NAMALWA (cell line): ENCODE measurements around the gene ZMAT5.

Experiments
- DNase-seq: peaks from one replicate; pipeline ENCODE4 v3.0.0-alpha.2; 2015; ENCODE audit warnings: low spot score

Gene ZMAT5, protein sequence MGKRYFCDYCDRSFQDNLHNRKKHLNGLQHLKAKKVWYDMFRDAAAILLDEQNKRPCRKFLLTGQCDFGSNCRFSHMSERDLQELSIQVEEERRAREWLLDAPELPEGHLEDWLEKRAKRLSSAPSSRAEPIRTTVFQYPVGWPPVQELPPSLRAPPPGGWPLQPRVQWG

DNA sequence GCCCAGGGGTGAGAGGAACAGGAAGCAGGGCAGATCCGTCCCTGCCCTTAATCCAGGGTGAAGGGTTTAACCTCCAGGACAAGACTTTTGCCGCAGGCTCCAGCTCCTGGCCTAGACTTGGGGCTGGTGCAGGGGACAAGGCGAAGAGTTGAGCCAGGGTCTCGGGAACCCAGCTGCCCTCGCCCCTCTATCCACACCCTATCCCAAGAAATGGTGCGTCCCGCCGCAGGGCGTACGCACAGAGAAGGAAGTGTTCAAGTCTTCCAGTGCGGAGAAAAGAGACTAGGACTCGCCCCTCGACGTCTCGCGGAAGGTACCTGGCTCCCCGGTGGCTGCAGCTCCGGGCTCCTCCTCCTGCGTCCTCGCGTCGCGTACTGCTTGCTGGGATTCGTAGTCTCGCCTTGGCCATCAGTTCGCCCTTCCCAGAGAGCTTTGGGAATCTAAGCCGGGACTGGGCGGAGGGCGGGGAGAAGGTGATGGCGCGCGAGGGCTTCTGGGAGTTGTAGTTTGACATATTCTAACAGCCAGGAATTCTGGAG is at the start of gene ZMAT5:
TSS of gene ZMAT5 (minus strand) at position 376 of the 539 bp plus-strand sequence. CDS start 18,463 bp downstream, outside the sequence.
- peak; percentile 95 for DNase-seq

GRCh38 chr22:29816539-29816938 is 49.7 kb upstream of the ZMAT5 start:
- DNase-seq = no peak

- DNase-seq = no peak
These were observed 49.3 kb upstream of the ZMAT5 start for GRCh38 chr22:29816128-29816527.

DNA sequence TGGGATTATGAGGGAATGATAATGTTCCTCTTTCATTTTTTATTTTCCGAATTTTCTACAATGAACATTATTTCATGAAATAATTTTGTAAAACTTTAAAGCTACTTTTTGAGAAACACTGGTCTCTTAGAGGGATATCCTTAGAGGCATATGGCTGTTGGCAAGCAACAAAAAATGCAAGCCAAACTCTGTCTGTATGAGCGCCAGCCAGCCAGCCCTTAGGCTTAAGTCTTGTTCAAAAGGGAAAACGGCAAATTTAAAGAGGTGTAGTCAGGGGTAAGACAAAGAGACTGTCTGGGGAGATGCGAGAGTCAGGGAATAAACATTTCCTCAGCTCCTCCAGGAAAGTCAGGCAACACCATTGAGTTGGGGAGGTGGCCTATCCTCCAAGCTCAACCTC is 48.8 kb upstream of the ZMAT5 start:
- DNase-seq = no peak

DNA sequence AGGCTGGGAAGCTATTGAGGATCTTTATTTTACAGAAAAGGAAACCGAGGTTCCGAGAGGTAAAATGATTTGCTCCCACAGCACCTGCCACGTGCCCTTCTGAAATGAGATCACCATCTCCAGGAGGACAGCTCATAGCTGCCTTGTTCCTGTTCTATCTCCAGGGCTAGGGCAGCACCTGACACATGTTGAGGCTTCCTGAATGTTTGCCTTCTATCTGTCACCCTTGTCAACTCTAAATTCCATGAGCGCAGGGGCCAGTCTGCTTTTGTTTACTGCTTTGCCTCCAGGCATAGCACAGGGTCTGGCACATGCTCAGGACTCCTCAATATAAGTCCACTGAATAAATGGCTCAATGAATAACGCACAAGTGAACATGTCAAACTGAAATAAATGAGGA is 47.2 kb upstream of the ZMAT5 start:
- no peak for DNase-seq

DNA sequence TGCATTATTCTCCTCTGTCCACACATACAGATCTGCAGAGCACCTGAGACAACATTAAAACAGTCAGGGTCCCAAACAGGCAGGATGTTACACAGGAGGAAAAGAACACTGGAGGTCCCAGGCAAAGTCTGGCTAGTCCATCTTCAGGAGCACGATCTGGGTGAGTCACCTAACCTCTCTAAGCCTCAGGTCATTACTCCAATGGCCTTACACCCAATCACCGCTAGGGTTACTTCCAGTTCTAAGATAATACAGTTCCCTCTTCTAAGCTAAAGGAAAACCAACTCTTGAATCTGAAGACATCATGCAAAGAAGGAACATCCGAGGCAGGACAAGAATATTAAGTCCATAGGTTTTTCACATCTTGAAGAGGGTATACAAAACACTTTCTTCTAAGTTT is 46.8 kb upstream of the ZMAT5 start:
- no peak for DNase-seq

GRCh38 chr22:29813126-29813525 is 46.3 kb upstream of the ZMAT5 start:
- no peak for DNase-seq

DNA sequence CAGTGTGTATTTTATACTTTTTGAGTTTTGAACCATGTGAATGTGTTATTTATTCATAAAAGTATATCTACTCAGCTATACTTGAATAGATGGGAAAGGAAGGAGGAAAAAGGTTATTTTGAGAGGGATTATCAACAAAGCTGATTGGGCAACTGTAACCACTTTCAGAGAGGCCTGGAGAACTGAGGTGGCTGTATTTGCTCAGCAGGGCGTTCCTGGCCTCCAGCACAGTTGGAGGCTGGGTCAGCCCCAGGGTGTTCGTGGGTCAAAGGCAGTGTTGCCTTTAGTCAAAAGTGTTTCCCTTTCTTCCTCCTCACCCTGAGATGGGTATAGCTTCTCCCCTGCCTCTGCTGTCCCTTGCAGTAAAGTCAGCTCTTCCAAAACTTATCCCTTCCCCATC is 44.6 kb upstream of the ZMAT5 start:
- no peak for DNase-seq

DNA sequence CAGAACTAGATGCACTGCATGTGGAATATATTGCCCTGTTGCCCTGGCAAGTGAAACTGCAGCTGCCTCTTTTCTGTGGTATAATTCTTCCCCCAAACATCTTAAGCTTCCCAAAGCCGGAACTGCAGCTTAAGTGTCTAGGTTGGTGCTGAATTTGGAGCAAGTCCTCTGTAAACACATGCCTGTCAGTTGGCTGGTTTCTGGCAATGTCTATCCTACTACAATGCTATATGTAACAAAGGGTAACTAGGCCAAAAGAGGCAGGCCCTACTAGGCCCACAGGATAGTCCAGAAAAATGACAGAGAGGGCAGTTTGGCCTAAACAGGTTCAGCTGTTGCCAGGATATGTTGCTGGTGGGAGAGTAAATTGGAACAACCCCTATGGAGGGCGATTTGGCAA is 43.4 kb upstream of the ZMAT5 start:
- DNase-seq = no peak

DNA sequence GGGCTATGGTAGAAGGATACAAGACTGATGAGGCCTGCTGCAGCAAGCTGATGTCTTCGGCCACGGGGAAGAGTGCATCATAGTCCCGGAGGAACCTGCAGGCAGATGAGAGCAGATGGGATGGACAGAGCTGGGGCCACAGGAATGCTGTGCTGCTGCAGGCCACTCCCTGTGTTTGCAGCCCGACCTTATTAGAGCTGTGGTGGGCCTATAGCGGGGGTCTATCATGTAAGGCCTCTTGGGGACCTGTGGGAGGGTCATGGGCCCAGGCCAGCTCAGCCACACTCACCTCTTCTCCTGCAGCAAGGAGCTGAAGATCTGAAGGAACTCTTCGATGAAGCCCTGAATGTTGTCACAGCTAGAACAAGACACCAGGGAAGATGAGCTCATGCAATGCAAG is 39.4 kb upstream of the ZMAT5 start:
- DNase-seq = no peak

DNA sequence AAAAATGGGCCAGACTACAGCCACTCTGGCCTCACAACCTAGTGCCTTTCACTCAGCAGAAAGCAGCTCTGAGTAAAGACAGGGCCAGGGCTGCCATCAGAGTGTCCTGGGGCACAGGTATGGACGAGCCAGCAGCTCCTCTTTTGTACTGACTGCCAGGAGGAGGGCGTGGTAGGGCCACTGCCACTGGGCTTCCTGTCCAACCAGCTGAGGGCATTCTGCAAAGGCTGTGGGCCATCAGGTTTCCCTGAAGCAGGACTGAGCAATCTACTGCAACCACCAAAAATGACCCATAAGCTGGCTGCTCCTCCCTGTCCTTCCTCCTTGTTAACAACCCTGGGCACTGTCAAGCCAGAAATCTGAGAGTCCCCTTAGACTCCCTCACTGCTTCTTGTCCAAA is 38.2 kb upstream of the ZMAT5 start:
- no peak for DNase-seq

DNA sequence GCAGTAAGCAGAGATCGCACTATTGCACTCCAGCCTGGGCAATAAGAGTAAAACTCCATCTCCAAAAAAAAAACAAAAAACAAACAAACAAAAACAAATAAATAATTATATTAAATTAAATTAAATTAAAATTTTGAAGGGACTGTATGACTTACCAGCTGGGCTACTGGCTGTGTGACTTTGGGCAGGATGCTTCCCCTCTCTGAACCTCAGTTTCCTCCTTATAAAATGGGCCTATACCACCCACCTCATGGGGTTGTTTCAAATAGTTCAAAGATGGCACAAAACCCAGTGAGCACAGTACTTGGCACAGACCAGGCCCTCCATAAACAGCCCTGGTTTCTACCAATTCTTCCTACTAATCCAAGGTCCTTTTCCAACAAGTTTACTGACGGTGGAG is 36.4 kb upstream of the ZMAT5 start:
- DNase-seq = no peak

- no peak for DNase-seq
These were observed 35.0 kb upstream of the ZMAT5 start for GRCh38 chr22:29801796-29802195.

DNA sequence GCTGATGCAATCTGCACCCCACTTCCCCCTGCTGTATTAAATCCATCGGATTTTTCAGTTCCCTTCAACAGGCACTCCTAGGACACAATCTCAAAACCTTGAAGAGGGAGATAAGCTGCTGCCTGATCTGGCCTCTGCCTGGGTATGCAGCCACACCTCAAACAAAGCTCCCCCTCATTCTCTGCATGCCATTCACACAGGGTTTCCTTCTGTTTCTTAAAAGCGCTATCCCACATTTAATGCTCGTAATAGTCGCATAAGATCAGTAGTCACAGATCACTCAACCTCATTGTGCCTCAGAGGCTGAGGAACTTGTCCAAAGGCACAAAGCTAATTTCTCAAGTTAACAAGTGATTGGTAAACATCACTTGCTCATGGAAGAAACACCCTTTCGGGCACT is 34.3 kb upstream of the ZMAT5 start:
- no peak for DNase-seq

GRCh38 chr22:29799217-29799680 is 32.4 kb upstream of the ZMAT5 start:
- no peak for DNase-seq

DNA sequence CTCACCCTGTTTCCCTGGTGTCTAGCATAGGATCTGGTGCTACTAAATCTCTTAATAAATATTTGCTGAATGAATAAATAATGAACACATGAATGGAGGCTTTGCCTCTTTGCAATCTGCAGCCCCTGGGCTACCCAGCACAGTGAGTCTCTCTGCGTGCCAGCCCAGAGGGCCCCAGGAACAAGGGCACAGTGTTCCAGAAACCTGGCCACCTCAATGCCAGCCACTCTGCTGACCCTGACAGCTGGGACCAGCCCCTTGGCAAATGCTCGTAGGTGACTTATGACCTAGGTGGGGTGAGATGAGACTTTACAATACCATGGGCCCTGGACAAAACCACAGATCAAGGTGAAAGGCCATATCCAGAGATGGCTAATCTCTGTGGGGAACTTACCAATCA is 32.0 kb upstream of the ZMAT5 start:
- no peak for DNase-seq

DNA sequence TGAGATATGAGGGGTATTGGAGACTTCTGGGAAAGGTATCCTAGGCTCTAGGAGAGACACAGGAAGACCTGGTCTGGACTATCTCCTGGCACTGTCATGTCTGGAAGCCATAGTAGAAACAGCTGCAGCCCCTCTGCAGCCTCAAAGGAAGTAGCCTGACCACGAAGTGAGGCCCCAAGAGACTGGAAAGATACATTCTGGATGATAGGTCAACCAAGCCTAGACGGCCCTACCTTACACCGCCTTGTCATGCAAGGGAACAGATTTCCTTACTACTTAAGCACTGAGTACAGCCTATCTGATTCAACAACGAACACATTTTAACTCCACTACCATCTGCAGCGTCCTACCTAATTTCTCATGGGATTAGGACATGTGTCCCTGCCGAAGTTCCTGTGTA is 31.5 kb upstream of the ZMAT5 start:
- peak; percentile 7 for DNase-seq

GRCh38 chr22:29797351-29797750 is 30.5 kb upstream of the ZMAT5 start:
- no peak for DNase-seq

DNA sequence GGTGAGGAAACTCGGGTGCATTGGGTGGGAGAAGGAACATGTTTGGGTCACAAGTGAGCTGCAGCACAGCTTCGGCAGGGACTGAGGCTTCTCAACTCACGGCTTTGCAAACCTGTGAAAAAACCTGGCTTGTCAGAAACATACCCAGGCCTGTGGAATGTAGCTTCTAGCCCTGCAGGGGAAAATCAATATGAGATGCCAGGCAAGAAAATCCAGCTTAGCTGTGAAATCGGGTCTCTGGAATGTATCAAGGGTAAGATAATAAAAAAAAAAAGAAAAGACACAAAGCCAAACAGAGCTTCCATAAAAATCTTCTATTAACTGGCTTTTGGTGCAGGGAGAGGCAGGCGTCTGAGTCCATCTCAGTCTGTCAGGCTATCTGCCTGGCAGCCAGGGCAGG is 28.9 kb upstream of the ZMAT5 start:
- no peak for DNase-seq

- DNase-seq = no peak
These were observed 26.6 kb upstream of the ZMAT5 start for GRCh38 chr22:29793396-29793795.

DNA sequence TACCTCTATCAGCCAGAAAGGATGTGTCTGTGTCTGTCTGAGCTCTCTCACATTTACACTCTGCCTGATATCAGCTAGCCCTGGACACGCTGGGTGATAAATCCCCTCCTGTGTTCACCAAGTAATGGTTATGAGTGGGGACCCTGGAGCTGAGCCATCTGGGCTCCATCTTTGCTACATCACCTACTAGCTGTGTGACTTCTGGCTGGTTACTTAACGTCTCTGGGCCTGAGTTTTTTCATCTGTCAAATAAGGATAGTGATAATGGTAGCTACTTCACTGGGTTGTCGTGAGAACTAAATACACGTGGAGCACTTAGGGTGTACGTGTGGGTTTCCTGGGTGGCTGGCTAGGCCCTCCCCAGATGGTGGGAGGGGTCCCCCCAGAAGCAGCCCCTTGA is 23.3 kb upstream of the ZMAT5 start:
- DNase-seq = no peak

GRCh38 chr22:29788339-29789279 is 21.8 kb upstream of the ZMAT5 start:
- no peak for DNase-seq

GRCh38 chr22:29787371-29787980 is 20.7 kb upstream of the ZMAT5 start:
- no peak for DNase-seq
